Measurements from ENCODE around the gene SLC30A10. TPM values are rescaled to one million over a fixed set of nuclear protein-coding genes. Genes with fewer than 3 reads are reported as not detected.

SLC30A10 gene
- polyA plus RNA-seq, 1 donor from 2014 or later, result 5.3 TPM

- no peaks in the 10 kb centered on the region for H3K36me3 ChIP-seq (ENCODE audit: insufficient read depth, low read length)
- H3K9ac ChIP-seq (ENCODE audit: low read length), result no peak overlapping the region
- no peak overlapping the region for H3K4me3 ChIP-seq (ENCODE audit: low read length)
- no peaks in the 10 kb centered on the region for H3K9me3 ChIP-seq (ENCODE audit: low read length)
- TF ChIP-seq, protein P1, sequence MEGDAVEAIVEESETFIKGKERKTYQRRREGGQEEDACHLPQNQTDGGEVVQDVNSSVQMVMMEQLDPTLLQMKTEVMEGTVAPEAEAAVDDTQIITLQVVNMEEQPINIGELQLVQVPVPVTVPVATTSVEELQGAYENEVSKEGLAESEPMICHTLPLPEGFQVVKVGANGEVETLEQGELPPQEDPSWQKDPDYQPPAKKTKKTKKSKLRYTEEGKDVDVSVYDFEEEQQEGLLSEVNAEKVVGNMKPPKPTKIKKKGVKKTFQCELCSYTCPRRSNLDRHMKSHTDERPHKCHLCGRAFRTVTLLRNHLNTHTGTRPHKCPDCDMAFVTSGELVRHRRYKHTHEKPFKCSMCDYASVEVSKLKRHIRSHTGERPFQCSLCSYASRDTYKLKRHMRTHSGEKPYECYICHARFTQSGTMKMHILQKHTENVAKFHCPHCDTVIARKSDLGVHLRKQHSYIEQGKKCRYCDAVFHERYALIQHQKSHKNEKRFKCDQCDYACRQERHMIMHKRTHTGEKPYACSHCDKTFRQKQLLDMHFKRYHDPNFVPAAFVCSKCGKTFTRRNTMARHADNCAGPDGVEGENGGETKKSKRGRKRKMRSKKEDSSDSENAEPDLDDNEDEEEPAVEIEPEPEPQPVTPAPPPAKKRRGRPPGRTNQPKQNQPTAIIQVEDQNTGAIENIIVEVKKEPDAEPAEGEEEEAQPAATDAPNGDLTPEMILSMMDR (IDR thresholded peaks at IDR 0.05; ENCODE audit: poor library complexity, severe bottlenecking), result no peak
- no peak for TF ChIP-seq EP300 (conservative IDR thresholded peaks at IDR 0.05; ENCODE audit: poor library complexity, severe bottlenecking)
- TF ChIP-seq RAD21 (conservative IDR thresholded peaks at IDR 0.05), result no peak
- TF ChIP-seq EZH2 (IDR thresholded peaks at IDR 0.05; ENCODE audit: borderline replicate concordance, insufficient read depth, low read length, poor library complexity, severe bottlenecking), result no peak
- TF ChIP-seq SMC3 (conservative IDR thresholded peaks at IDR 0.05; ENCODE audit: poor library complexity), result no peak
- TF ChIP-seq, protein P2, sequence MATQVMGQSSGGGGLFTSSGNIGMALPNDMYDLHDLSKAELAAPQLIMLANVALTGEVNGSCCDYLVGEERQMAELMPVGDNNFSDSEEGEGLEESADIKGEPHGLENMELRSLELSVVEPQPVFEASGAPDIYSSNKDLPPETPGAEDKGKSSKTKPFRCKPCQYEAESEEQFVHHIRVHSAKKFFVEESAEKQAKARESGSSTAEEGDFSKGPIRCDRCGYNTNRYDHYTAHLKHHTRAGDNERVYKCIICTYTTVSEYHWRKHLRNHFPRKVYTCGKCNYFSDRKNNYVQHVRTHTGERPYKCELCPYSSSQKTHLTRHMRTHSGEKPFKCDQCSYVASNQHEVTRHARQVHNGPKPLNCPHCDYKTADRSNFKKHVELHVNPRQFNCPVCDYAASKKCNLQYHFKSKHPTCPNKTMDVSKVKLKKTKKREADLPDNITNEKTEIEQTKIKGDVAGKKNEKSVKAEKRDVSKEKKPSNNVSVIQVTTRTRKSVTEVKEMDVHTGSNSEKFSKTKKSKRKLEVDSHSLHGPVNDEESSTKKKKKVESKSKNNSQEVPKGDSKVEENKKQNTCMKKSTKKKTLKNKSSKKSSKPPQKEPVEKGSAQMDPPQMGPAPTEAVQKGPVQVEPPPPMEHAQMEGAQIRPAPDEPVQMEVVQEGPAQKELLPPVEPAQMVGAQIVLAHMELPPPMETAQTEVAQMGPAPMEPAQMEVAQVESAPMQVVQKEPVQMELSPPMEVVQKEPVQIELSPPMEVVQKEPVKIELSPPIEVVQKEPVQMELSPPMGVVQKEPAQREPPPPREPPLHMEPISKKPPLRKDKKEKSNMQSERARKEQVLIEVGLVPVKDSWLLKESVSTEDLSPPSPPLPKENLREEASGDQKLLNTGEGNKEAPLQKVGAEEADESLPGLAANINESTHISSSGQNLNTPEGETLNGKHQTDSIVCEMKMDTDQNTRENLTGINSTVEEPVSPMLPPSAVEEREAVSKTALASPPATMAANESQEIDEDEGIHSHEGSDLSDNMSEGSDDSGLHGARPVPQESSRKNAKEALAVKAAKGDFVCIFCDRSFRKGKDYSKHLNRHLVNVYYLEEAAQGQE (IDR thresholded peaks at IDR 0.05; ENCODE audit: borderline replicate concordance), result no peak
- TF ChIP-seq POLR2AphosphoS5 (IDR thresholded peaks at IDR 0.05), result no peak
- TF ChIP-seq TAF1 (IDR thresholded peaks at IDR 0.05; ENCODE audit: low read depth), result no peak
- TF ChIP-seq MXI1 (conservative IDR thresholded peaks at IDR 0.05; ENCODE audit: poor library complexity, severe bottlenecking), result no peak
- no peaks in the 10 kb centered on the region for H3K79me2 ChIP-seq (replicated peaks; ENCODE audit: insufficient read depth, low read length)
- no peaks in the 10 kb centered on the region for H4K20me1 ChIP-seq (ENCODE audit: insufficient read depth)
- H3K27ac ChIP-seq (ENCODE audit: low read length), result no peak overlapping the region
- no peaks in the 10 kb centered on the region for H3F3A ChIP-seq (ENCODE audit: insufficient read depth, low read length, poor library complexity, severe bottlenecking)
- no peaks in the 10 kb centered on the region for H3K27me3 ChIP-seq (ENCODE audit: insufficient read depth, low read depth, low read length)
- no peak overlapping the region for H3K4me2 ChIP-seq (ENCODE audit: low read length)
- H3K9me2 ChIP-seq (ENCODE audit: insufficient read depth, low read length), result no peaks in the 10 kb centered on the region
- H2AFZ ChIP-seq (ENCODE audit: low read depth, low read length), result no peak overlapping the region
Measured at GRCh38 chr1:219966071-219966349, 37.7 kb upstream of the SLC30A10 start.

- Histone ChIP-seq H3K27me3 (ENCODE audit: insufficient read depth, low read depth, low read length) (no peaks in the 10 kb centered on the region), H3K9ac (ENCODE audit: low read length) (no peak overlapping the region), H2AFZ (ENCODE audit: low read depth, low read length) (no peak overlapping the region), H3F3A (ENCODE audit: insufficient read depth, low read length, poor library complexity, severe bottlenecking) (no peaks in the 10 kb centered on the region), H4K20me1 (ENCODE audit: insufficient read depth) (no peaks in the 10 kb centered on the region), H3K4me3 (ENCODE audit: low read length) (no peak overlapping the region), H3K4me2 (ENCODE audit: low read length) (no peak overlapping the region), H3K9me3 (ENCODE audit: low read length) (no peaks in the 10 kb centered on the region), H3K27ac (ENCODE audit: low read length) (no peak overlapping the region), H3K9me2 (ENCODE audit: insufficient read depth, low read length) (no peaks in the 10 kb centered on the region), H3K36me3 (ENCODE audit: insufficient read depth, low read length) (no peaks in the 10 kb centered on the region), H3K79me2 (replicated peaks; ENCODE audit: insufficient read depth, low read length) (no peaks in the 10 kb centered on the region)
- TF ChIP-seq TAF1 (IDR thresholded peaks at IDR 0.05; ENCODE audit: low read depth) (no peak), MXI1 (conservative IDR thresholded peaks at IDR 0.05; ENCODE audit: poor library complexity, severe bottlenecking) (no peak), EP300 (conservative IDR thresholded peaks at IDR 0.05; ENCODE audit: poor library complexity, severe bottlenecking) (no peak), SMC3 (conservative IDR thresholded peaks at IDR 0.05; ENCODE audit: poor library complexity) (no peak), POLR2AphosphoS5 (IDR thresholded peaks at IDR 0.05) (no peak), EZH2 (IDR thresholded peaks at IDR 0.05; ENCODE audit: borderline replicate concordance, insufficient read depth, low read length, poor library complexity, severe bottlenecking) (no peak), RAD21 (conservative IDR thresholded peaks at IDR 0.05) (no peak)
- TF ChIP-seq, protein P1 (IDR thresholded peaks at IDR 0.05; ENCODE audit: poor library complexity, severe bottlenecking), result no peak
- TF ChIP-seq, protein P2 (IDR thresholded peaks at IDR 0.05; ENCODE audit: borderline replicate concordance), result no peak
Measured at GRCh38 chr1:219965285-219966070, 37.1 kb upstream of the SLC30A10 start.

Data from neural cell (in vitro differentiated cells).